HEK293 (cell line): ENCODE measurements around the gene CRABP2.

Source experiments
- CTCF ChIA-PET: fragments of 350-600 bp; formaldehyde crosslinking; extraction: SDS; loops from one replicate; lab custom pipeline; 2021; ENCODE audit warnings: antibody characterized with exemption; lab: Yijun Ruan, JAX
- POLR2A ChIA-PET: fragments of 300-600 bp; formaldehyde crosslinking; extraction: SDS; loops from one replicate; lab custom pipeline; 2020; ENCODE audit warnings: antibody characterized with exemption, inconsistent platforms; lab: Yijun Ruan, JAX
- H3K27ac ChIP-seq: fragments of 200-500 bp; sonication (Bioruptor generic); 2 replicates; pipeline ENCODE4 v1.5.1; 2014; ENCODE audit warnings: low read depth, low read length, control low read depth, inconsistent platforms; ENCODE audit errors: extremely low read depth
- H3K36me3 ChIP-seq, 2 experiments: fragments of 200-500 bp in 1 of 2; sonication (Bioruptor generic) in 1 of 2; 1 replicate in 1 of 2; 2 replicates in 1 of 2; pipeline ENCODE4 v1.5.1; 2014 to 2017; ENCODE audit warnings: inconsistent platforms in 2 of 2, low read length in 2 of 2; ENCODE audit not compliant: control insufficient read depth in 2 of 2, insufficient read depth in 1 of 2
- H3K4me1 ChIP-seq: fragments of 200-500 bp; sonication (Bioruptor generic); 2 replicates; pipeline ENCODE4 v1.5.1; 2014; ENCODE audit warnings: mild to moderate bottlenecking, low read length, inconsistent platforms; ENCODE audit not compliant: control insufficient read depth, insufficient read depth
- H3K4me3 ChIP-seq: 2 replicates; pipeline ENCODE4 v1.5.1; 2011; ENCODE audit warnings: low read depth, mild to moderate bottlenecking, control low read depth, low read length, moderate library complexity
- H3K9me3 ChIP-seq: fragments of 200-500 bp; sonication (Bioruptor generic); 2 replicates; pipeline ENCODE4 v1.5.1; 2014; ENCODE audit warnings: low read depth, low read length, inconsistent platforms; ENCODE audit not compliant: control insufficient read depth, insufficient read depth
- HOXA7 ChIP-seq: sonication (generic); formaldehyde crosslinking; IDR thresholded peaks from 2 replicates; pipeline ENCODE4 v1.8.1; 2022; ENCODE audit warnings: missing genetic modification reagents, borderline replicate concordance
- INSM2 ChIP-seq: fragments of 450-650 bp; formaldehyde crosslinking; IDR thresholded peaks from 2 replicates; pipeline ENCODE4 v1.5.1; 2016; ENCODE audit warnings: missing biosample characterization, missing genetic modification characterization
- KLF1 ChIP-seq: fragments of 450-650 bp; formaldehyde crosslinking; IDR thresholded peaks from 2 replicates; pipeline ENCODE4 v1.5.1; 2016; ENCODE audit warnings: missing biosample characterization, missing genetic modification characterization
- KLF9 ChIP-seq: fragments of 450-650 bp; formaldehyde crosslinking; IDR thresholded peaks from 2 replicates; pipeline ENCODE4 v1.5.1; 2016; ENCODE audit warnings: missing biosample characterization, missing genetic modification characterization, low read depth
- OSR2 ChIP-seq: fragments of 450-650 bp; formaldehyde crosslinking; IDR thresholded peaks from 2 replicates; pipeline ENCODE4 v1.5.1; 2016; ENCODE audit warnings: missing biosample characterization, missing genetic modification characterization
- PRDM1 ChIP-seq: fragments of 450-650 bp; formaldehyde crosslinking; IDR thresholded peaks from 2 replicates; pipeline ENCODE4; 2016; ENCODE audit warnings: missing biosample characterization, missing genetic modification characterization
- PRDM10 ChIP-seq: fragments of 450-650 bp; formaldehyde crosslinking; IDR thresholded peaks from 2 replicates; pipeline ENCODE4 v1.5.1; 2016; ENCODE audit warnings: missing biosample characterization, missing genetic modification characterization
- PRDM4 ChIP-seq: fragments of 450-650 bp; formaldehyde crosslinking; IDR thresholded peaks from 2 replicates; pipeline ENCODE4 v1.5.1; 2017; ENCODE audit warnings: missing biosample characterization, missing genetic modification characterization
- SCRT1 ChIP-seq: fragments of 450-650 bp; formaldehyde crosslinking; IDR thresholded peaks from 2 replicates; pipeline ENCODE4 v1.5.1; 2016; ENCODE audit warnings: missing biosample characterization, missing genetic modification characterization, borderline replicate concordance
- ZNF114 ChIP-seq: fragments of 450-650 bp; formaldehyde crosslinking; IDR thresholded peaks from 2 replicates; pipeline ENCODE4 v1.5.0; 2017; ENCODE audit warnings: missing biosample characterization, missing genetic modification characterization
- ZNF138 ChIP-seq: fragments of 450-650 bp; formaldehyde crosslinking; IDR thresholded peaks from 2 replicates; pipeline ENCODE4 v1.5.1; 2016; ENCODE audit warnings: missing biosample characterization, missing genetic modification characterization, borderline replicate concordance
- ZNF202 ChIP-seq: fragments of 450-650 bp; formaldehyde crosslinking; IDR thresholded peaks from 2 replicates; pipeline ENCODE4 v1.5.1; 2016; ENCODE audit warnings: missing biosample characterization, missing genetic modification characterization, borderline replicate concordance
- ZNF449 ChIP-seq: fragments of 450-650 bp; formaldehyde crosslinking; IDR thresholded peaks from 2 replicates; pipeline ENCODE4 v1.5.1; 2017; ENCODE audit warnings: missing biosample characterization, mild to moderate bottlenecking, missing genetic modification characterization, moderate library complexity
- ZNF488 ChIP-seq: fragments of 450-650 bp; formaldehyde crosslinking; IDR thresholded peaks from 2 replicates; pipeline ENCODE4 v1.5.1; 2016; ENCODE audit warnings: missing biosample characterization, missing genetic modification characterization
- ZNF514 ChIP-seq: fragments of 450-650 bp; formaldehyde crosslinking; IDR thresholded peaks from 2 replicates; pipeline ENCODE4 v1.5.1; 2016; ENCODE audit warnings: missing biosample characterization, missing genetic modification characterization
- ZNF544 ChIP-seq: fragments of 450-650 bp; formaldehyde crosslinking; IDR thresholded peaks from 2 replicates; pipeline ENCODE4 v1.5.0; 2017; ENCODE audit warnings: missing biosample characterization, missing genetic modification characterization
- ZNF558 ChIP-seq: fragments of 450-650 bp; formaldehyde crosslinking; IDR thresholded peaks from 2 replicates; pipeline ENCODE4 v1.5.1; 2016; ENCODE audit warnings: missing biosample characterization, missing genetic modification characterization
- ZNF561 ChIP-seq: fragments of 450-650 bp; IDR thresholded peaks from 2 replicates; pipeline ENCODE4 v1.5.1; 2018; ENCODE audit warnings: missing biosample characterization, missing genetic modification characterization, borderline replicate concordance
- ZNF707 ChIP-seq: fragments of 450-650 bp; formaldehyde crosslinking; IDR thresholded peaks from 2 replicates; pipeline ENCODE4 v1.5.1; 2016; ENCODE audit warnings: missing biosample characterization, missing genetic modification characterization
- ZNF792 ChIP-seq: fragments of 450-650 bp; formaldehyde crosslinking; IDR thresholded peaks from 2 replicates; pipeline ENCODE4 v1.5.1; 2016; ENCODE audit warnings: missing biosample characterization, missing genetic modification characterization
- ZNF837 ChIP-seq: fragments of 450-650 bp; formaldehyde crosslinking; IDR thresholded peaks from 2 replicates; pipeline ENCODE4 v1.5.1; 2016; ENCODE audit warnings: missing biosample characterization, missing genetic modification characterization

Gene CRABP2

GRCh38 chr1:156655151-156655903 is 50.1 kb downstream of the CRABP2 start:
- POLR2A ChIA-PET = interaction anchor here (1.2 to 1.3 kb wide), 3 partner anchors 12 to 31 kb away, joined by 4 read pairs; partner anchors contain the start of gene NES
- Histone ChIP-seq H3K36me3 (no peaks in the 10 kb centered on the region), H3K4me3 (no peak overlapping the region)
- TF ChIP-seq ZNF544 (tag by site-specific recombination) = no peak
- no peak for TF ChIP-seq ZNF561 (tag by site-specific recombination)
- TF ChIP-seq ZNF449 (tag by site-specific recombination) = no peak
- peak; percentile 32; the same call in 1 of the 2 replicates for TF ChIP-seq KLF9 (tag by site-specific recombination)
- TF ChIP-seq KLF1 (tag by site-specific recombination) = no peak
- no peak for TF ChIP-seq ZNF488 (tag by site-specific recombination)
- no peak for TF ChIP-seq ZNF202 (tag by site-specific recombination)
- TF ChIP-seq ZNF707 (tag by site-specific recombination) = no peak
- TF ChIP-seq PRDM1 = 0 out of 2 replicates have a peak, but pooled peaks have one; percentile 19
- no peak for TF ChIP-seq ZNF114 (tag by site-specific recombination)
- peak; percentile 45; the same call in 1 of the 2 replicates for TF ChIP-seq PRDM10
- no peak for TF ChIP-seq ZNF792 (tag by site-specific recombination)
- no peak for TF ChIP-seq INSM2
- TF ChIP-seq ZNF837 (tag by site-specific recombination) = no peak
- TF ChIP-seq PRDM4 (tag by site-specific recombination) = no peak
- no peak for TF ChIP-seq HOXA7 (CRISPR knock-in tag)
- TF ChIP-seq OSR2 (tag by site-specific recombination) = no peak
- TF ChIP-seq ZNF138 (tag by site-specific recombination) = no peak
- no peak for TF ChIP-seq ZNF514 (tag by site-specific recombination)
- no peak for TF ChIP-seq ZNF558 (tag by site-specific recombination)
- no peak for TF ChIP-seq SCRT1 (tag by site-specific recombination)
- TF ChIP-seq, all 188 proteins: peak for 3
- Histone ChIP-seq H3K9me3 (no peaks in the 10 kb centered on the region), H3K4me1 (no peaks in the 10 kb centered on the region; the same call in 1 of the 2 replicates), H3K27ac (no peak overlapping the region)
- CTCF ChIA-PET = interaction anchor here (1.5 to 15.2 kb wide), 4 partner anchors 27 to 37 kb away, joined by 6 to 564 read pairs (median 152); partner anchors contain the start of genes HAPLN2 and NES
